Thyroid gland (tissue), 4 donors: ENCODE data around the gene PRSS2. TPM values are rescaled to one million over a fixed set of nuclear protein-coding genes. Genes with fewer than 3 reads are reported as not detected.

ENCODE experiments used
- DNase-seq, 2 donors: peaks; one replicate each; pipeline ENCODE4 v3.0.0-alpha.2; 2019
- H3K27ac ChIP-seq, 3 donors: fragments of 200-600 bp; sonication (generic); 1 replicate in 2 of 3; 2 replicates in 1 of 3; pipeline ENCODE4 v1.5.1; 2016 to 2019; ENCODE audit warnings: mild to moderate bottlenecking in 1 of 3, moderate library complexity in 1 of 3
- H3K27me3 ChIP-seq: fragments of 200-600 bp; sonication (generic); one replicate; pipeline ENCODE4 v1.5.1; 2019
- H3K36me3 ChIP-seq, 2 donors: fragments of 200-600 bp; sonication (generic); one replicate each; pipeline ENCODE4 v1.5.1; 2016 to 2019
- H3K4me1 ChIP-seq, 2 donors: fragments of 200-600 bp; sonication (generic); one replicate each; pipeline ENCODE4 v1.5.1; 2017 to 2019
- H3K4me3 ChIP-seq, 3 donors: fragments of 200-600 bp; sonication (generic); replicated peaks in 1 of 3; 1 replicate in 2 of 3; 2 replicates in 1 of 3; pipeline ENCODE4 v1.5.1; 2016; ENCODE audit warnings: mild to moderate bottlenecking in 1 of 3
- H3K9me3 ChIP-seq: fragments of 200-600 bp; sonication (generic); one replicate; pipeline ENCODE4 v1.5.1; 2017
- POLR2A ChIP-seq, 2 donors: fragments of 450-650 bp; IDR thresholded peaks; one replicate each; pipeline ENCODE4 v1.6.1; 2017; ENCODE audit warnings: antibody characterized with exemption in 2 of 2, mild to moderate bottlenecking in 2 of 2, moderate library complexity in 1 of 2
- WGBS, 2 donors: methylation state at CpG; one replicate each; pipeline ENCODE4 v1.1.5; 2017; 5-methylcytosine and 5-hydroxymethylcytosine counted together
- intact Hi-C: fragments of 100-400 bp; cut with DNase I; formaldehyde crosslinking; loops from one replicate; pipeline ENCODE4 v1.15.1; 2023
- total RNA-seq, 4 donors: library from RNA; depleted of rRNA; stranded (reverse); fragments of >200 nt; gene quantifications; one replicate each; pipeline ENCODE4 v1.2.3, GENCODE V29; 2016
- TF ChIP-seq, protein P1 (sequence below), 6 experiments: fragments of 200-600 bp in 3 of 6; fragments of 450-650 bp in 3 of 6; sonication (generic) in 3 of 6; IDR thresholded peaks; one replicate each; pipeline ENCODE4 v1.5.1; 2016 to 2019; ENCODE audit warnings: antibody characterized with exemption in 6 of 6, mild to moderate bottlenecking in 2 of 6, inconsistent platforms in 1 of 6, moderate library complexity in 1 of 6

Gene PRSS2
- total RNA-seq, 4 donors from 2014 or later: not detected

DNA sequence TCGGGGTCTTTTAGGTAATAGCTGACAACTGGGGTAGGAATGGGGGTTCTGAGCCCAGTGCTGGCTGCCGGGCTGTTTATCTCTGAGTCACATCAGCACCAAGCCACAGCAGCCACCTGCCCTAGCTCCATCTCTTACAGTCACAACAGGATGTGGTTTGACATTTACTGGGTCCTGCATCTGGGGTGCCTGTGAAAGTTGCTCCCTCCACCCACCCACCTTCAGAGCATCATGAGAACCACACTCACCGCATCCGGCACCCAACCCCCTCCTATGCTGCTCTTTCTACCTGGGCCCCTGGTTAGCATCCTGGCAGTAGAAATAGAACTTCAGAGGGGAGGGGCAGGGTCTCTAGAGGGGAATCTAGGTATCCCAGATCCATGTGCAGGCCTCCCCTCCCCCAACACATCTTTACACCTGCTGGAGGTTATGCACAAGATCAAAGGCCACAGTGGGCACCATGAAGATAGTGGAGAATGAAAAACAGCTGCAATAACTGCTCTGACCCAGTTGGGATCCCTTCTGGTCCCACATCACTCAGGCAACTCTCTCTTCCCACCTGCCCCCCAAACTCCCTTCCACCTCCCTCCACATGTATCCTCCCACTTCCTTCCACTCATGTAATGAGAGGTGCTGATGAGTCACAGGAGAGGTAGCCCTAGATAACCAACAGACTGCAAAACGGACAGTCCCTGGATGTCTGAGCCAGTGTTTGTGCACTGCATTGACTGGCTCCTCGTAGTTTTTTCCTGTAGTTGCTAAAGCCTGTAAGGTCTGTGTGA lies 38.2 kb downstream of the PRSS2 start:
- TF ChIP-seq, protein P1, sequence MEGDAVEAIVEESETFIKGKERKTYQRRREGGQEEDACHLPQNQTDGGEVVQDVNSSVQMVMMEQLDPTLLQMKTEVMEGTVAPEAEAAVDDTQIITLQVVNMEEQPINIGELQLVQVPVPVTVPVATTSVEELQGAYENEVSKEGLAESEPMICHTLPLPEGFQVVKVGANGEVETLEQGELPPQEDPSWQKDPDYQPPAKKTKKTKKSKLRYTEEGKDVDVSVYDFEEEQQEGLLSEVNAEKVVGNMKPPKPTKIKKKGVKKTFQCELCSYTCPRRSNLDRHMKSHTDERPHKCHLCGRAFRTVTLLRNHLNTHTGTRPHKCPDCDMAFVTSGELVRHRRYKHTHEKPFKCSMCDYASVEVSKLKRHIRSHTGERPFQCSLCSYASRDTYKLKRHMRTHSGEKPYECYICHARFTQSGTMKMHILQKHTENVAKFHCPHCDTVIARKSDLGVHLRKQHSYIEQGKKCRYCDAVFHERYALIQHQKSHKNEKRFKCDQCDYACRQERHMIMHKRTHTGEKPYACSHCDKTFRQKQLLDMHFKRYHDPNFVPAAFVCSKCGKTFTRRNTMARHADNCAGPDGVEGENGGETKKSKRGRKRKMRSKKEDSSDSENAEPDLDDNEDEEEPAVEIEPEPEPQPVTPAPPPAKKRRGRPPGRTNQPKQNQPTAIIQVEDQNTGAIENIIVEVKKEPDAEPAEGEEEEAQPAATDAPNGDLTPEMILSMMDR (IDR thresholded peaks at IDR 0.05): no peak
- TF ChIP-seq POLR2A (IDR thresholded peaks at IDR 0.05): no peak
- H3K4me1 ChIP-seq: no peaks in the 10 kb centered on the region
- intact Hi-C loops: no loop called here

DNA sequence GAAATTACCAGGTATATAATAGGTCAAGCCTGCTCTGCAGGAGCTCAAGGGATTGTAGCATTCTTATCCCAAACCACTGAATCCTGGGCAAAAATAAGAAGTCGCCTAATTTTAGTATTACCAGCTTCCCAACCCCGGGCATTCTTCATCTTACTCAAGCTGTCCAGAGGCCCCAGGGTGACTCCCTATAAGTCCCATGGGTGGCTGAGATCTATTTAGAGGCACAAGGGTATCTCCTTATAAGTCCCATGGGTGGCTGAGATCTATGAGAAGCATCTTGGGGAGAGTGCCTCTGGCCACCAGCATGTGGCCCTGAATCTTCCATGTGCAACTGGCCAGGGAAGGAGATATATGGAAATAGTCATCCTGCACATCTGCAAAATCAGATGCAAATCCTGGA lies 38.9 kb downstream of the PRSS2 start:
- DNase-seq: no peak
- 71 to 81% methylated on average over 2 of the region's 2 CpGs for WGBS, 2 donors
- Histone ChIP-seq H3K4me1 (no peaks in the 10 kb centered on the region), H3K9me3 (no peaks in the 10 kb centered on the region), H3K36me3 (no peaks in the 10 kb centered on the region), H3K4me3 (no peak overlapping the region), H3K27ac (no peak overlapping the region), H3K27me3 (no peaks in the 10 kb centered on the region)
- TF ChIP-seq, protein P1 (IDR thresholded peaks at IDR 0.05): no peak
- intact Hi-C loops: no loop called here

More for the DNA sequence above, 38.2 kb downstream of the PRSS2 start:
- H3K27ac ChIP-seq: no peak overlapping the region
- H3K27me3 ChIP-seq: no peaks in the 10 kb centered on the region
- DNase-seq: peak; percentile 17 to 39
- H3K9me3 ChIP-seq: no peaks in the 10 kb centered on the region
- H3K36me3 ChIP-seq: no peaks in the 10 kb centered on the region
- WGBS, 2 donors: 75 to 76% methylated on average over 6 of the region's 6 CpGs
- H3K4me3 ChIP-seq: no peak overlapping the region

DNA sequence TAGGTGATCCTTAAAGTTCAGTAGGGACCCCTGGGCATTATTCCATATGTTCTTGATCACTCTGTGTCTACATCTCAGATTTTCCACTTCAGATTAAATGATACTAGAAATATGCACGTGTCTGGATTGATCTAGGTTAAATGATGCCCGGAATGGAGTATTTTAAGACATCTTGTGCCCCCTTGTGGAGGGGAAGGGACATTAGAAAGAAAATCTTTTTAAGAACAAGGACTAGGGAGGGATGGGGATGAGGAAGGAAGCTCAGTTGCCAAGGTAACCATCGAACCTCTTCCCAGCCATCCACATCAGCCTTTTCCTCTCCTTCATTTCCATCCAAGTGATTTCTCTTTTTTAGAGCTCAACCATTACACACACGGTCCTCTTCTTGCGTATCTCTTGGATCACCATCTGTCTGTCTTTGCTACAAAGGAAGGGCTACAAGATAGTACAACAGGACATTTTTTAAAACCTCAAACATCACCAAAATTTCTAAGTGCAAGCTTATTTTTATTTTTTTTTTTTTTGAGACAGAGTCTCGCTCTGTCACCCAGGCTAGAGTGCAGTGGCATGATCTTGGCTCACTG lies 40.5 kb downstream of the PRSS2 start:
- 29 to 33% methylated on average over 6 of the region's 6 CpGs for WGBS, 2 donors

DNA sequence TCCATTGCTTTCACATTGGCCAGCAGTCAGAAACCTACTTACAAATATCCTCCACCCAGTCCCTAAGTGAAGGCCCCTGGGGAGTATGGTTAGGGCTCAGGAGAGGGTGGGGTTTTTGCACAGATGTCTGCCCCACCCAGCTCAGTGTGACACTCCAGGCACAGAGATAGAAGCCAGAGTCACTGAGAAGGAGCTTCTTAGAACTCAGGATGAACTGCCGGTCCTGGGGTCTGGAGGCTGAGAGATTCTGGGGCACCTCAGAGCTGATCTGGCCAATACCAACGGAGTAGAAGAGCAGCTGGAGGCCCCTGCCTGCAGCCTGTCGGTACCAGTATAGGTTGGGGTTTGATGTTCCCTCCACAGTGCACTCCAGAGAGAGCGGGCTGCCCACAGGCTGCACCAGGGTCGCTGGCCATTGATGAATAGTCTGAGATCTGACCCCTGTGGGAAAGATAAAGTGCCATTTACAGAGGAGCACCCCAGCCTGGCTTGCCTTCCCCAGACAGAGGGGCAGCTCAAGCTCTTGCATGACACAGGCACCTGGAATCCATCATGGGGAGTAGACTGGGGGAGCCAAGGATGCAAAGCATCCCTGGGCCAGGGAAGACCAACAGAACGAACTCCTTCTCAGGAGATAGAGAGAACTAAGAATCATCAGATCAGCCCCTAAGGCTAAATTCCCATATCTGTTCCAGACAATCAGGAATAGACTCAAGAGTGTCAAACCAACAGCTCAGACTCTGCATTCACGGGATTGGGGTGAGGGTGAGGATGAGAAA lies 41.9 kb downstream of the PRSS2 start:
- TF ChIP-seq, protein P1 (IDR thresholded peaks at IDR 0.05): no peak
- no peak for TF ChIP-seq POLR2A (IDR thresholded peaks at IDR 0.05)
- no peak overlapping the region for H3K27ac ChIP-seq
- H3K4me3 ChIP-seq: no peak overlapping the region
- no peak for DNase-seq
- 62 to 69% methylated on average over 5 to 7 of the region's 7 CpGs for WGBS, 2 donors
- no peaks in the 10 kb centered on the region for H3K9me3 ChIP-seq
- intact Hi-C loops: no loop called here
- H3K36me3 ChIP-seq: no peaks in the 10 kb centered on the region
- no peaks in the 10 kb centered on the region for H3K27me3 ChIP-seq
- H3K4me1 ChIP-seq: no peaks in the 10 kb centered on the region

More for the DNA sequence above, 40.5 kb downstream of the PRSS2 start:
- Histone ChIP-seq H3K4me3 (no peak overlapping the region), H3K9me3 (no peaks in the 10 kb centered on the region), H3K27me3 (no peaks in the 10 kb centered on the region), H3K27ac (no peak overlapping the region), H3K36me3 (no peaks in the 10 kb centered on the region), H3K4me1 (no peaks in the 10 kb centered on the region)
- intact Hi-C loops: no loop called here
- DNase-seq: no peak
- TF ChIP-seq, protein P1 (IDR thresholded peaks at IDR 0.05): peak; percentile 17 to 68 (median 52)
- no peak for TF ChIP-seq POLR2A (IDR thresholded peaks at IDR 0.05)
